GM12878 (cell line): ENCODE results near the gene CNST. TPM values are rescaled to one million over a fixed set of nuclear protein-coding genes. Genes with fewer than 3 reads are reported as not detected.

ENCODE experiments used
- BHLHE40 ChIP-seq, 2 experiments: fragments of 450-650 bp in 1 of 2; IDR thresholded peaks; 2 replicates each; pipeline ENCODE4 v1.6.1; 2011 to 2017; ENCODE audit warnings: low read depth in 2 of 2, borderline replicate concordance in 1 of 2, improper control_type of control experiment in 1 of 2, low read length in 1 of 2, mild to moderate bottlenecking in 1 of 2
- CREM ChIP-seq: IDR thresholded peaks from 2 replicates; pipeline ENCODE4 v1.6.1; 2014; ENCODE audit warnings: antibody characterized with exemption, low read depth
- CTCF ChIP-seq, 3 experiments: IDR thresholded peaks in 2 of 3; conservative IDR thresholded peaks in 1 of 3; 2 replicates each; pipeline ENCODE4 v1.5.1; 2011; ENCODE audit warnings: low read depth in 3 of 3, low read length in 3 of 3, mild to moderate bottlenecking in 3 of 3, control low read depth in 2 of 3, moderate library complexity in 2 of 3, inconsistent platforms in 1 of 3, mixed read lengths in 1 of 3; ENCODE audit not compliant: control insufficient read depth in 2 of 3, insufficient read depth in 1 of 3; ENCODE audit errors: extremely low read depth in 1 of 3
- EED ChIP-seq: sonication (generic); IDR thresholded peaks from 2 replicates; pipeline ENCODE4 v1.6.1; 2016; ENCODE audit warnings: antibody characterized with exemption, low read depth
- HDAC6 ChIP-seq: fragments of 200-600 bp; sonication (generic); IDR thresholded peaks from one replicate; pipeline ENCODE4 v1.8.0; 2017; ENCODE audit warnings: antibody characterized with exemption; ENCODE audit not compliant: unreplicated experiment
- IKZF1 ChIP-seq: fragments of 450-650 bp; conservative IDR thresholded peaks from 2 replicates; pipeline ENCODE4 v1.6.1; 2017; ENCODE audit warnings: antibody characterized with exemption, mild to moderate bottlenecking
- IRF3 ChIP-seq: fragments of 450-650 bp; IDR thresholded peaks from 2 replicates; pipeline ENCODE4 v1.6.1; 2014; ENCODE audit warnings: mild to moderate bottlenecking
- KLF5 ChIP-seq: fragments of 450-650 bp; IDR thresholded peaks from 2 replicates; pipeline ENCODE4 v1.6.1; 2014; ENCODE audit warnings: mild to moderate bottlenecking; ENCODE audit not compliant: partially characterized antibody
- MEF2A ChIP-seq: IDR thresholded peaks from 2 replicates; pipeline ENCODE4 v1.6.1; 2011; ENCODE audit warnings: low read depth, mild to moderate bottlenecking, low read length, moderate library complexity; ENCODE audit not compliant: insufficient read depth
- MEF2B ChIP-seq: fragments of 450-650 bp; IDR thresholded peaks from 2 replicates; pipeline ENCODE4 v1.6.1; 2018; ENCODE audit warnings: mild to moderate bottlenecking, moderate library complexity; ENCODE audit not compliant: partially characterized antibody, poor library complexity, severe bottlenecking
- MLLT1 ChIP-seq: fragments of 450-650 bp; IDR thresholded peaks from 2 replicates; pipeline ENCODE4 v1.6.1; 2016; ENCODE audit warnings: mild to moderate bottlenecking
- NFYB ChIP-seq: IDR thresholded peaks from 2 replicates; pipeline ENCODE4 v1.6.1; 2011; ENCODE audit warnings: low read depth, mild to moderate bottlenecking, low read length, improper control_type of control experiment, moderate library complexity; ENCODE audit not compliant: insufficient read depth
- PBX3 ChIP-seq: IDR thresholded peaks from 2 replicates; pipeline ENCODE4 v1.6.1; 2011; ENCODE audit warnings: mild to moderate bottlenecking, low read depth, low read length, moderate library complexity; ENCODE audit not compliant: insufficient replicate concordance
- PKNOX1 ChIP-seq: fragments of 450-650 bp; IDR thresholded peaks from 2 replicates; pipeline ENCODE4 v1.6.1; 2016; ENCODE audit warnings: mild to moderate bottlenecking
- RCOR1 ChIP-seq: conservative IDR thresholded peaks from 2 replicates; pipeline ENCODE4 v1.6.1; 2012; ENCODE audit warnings: low read depth, low read length, improper control_type of control experiment
- RUNX3 ChIP-seq: IDR thresholded peaks from 2 replicates; pipeline ENCODE4 v1.6.1; 2012; ENCODE audit warnings: low read length, inconsistent platforms
- SMC3 ChIP-seq: IDR thresholded peaks from 2 replicates; pipeline ENCODE4 v1.6.1; 2011; ENCODE audit warnings: low read length, improper control_type of control experiment, borderline replicate concordance
- STAT3 ChIP-seq: IDR thresholded peaks from 2 replicates; pipeline ENCODE4 v1.6.1; 2011; ENCODE audit warnings: low read depth, low read length, improper control_type of control experiment
- TARDBP ChIP-seq: IDR thresholded peaks from 2 replicates; pipeline ENCODE4 v1.6.1; 2016; ENCODE audit warnings: borderline replicate concordance
- YY1 ChIP-seq: IDR thresholded peaks from 2 replicates; pipeline ENCODE4 v1.6.1; 2011; ENCODE audit warnings: low read depth, mild to moderate bottlenecking, low read length
- polyA plus RNA-seq, 11 experiments: library from polyadenylated mRNA; depleted of rRNA in 4 of 11; unstranded in 6 of 11; stranded (reverse) in 5 of 11; fragments of >200 nt; fragmentation: Nextera tagmentation in 4 of 11; fragmentation: Illumina TruSeq in 1 of 11; extraction: Ambion mirVana in 4 of 11; extraction: Trizol in 1 of 11; gene quantifications; 1 replicate in 1 of 11; 2 replicates in 10 of 11; pipeline versions ENCODE4 v1.2.1 to v1.2.3, GENCODE V29; 2011 to 2016; ENCODE audit warnings: inconsistent platforms in 2 of 11, missing spikeins in 2 of 11, low read depth in 1 of 11
- total RNA-seq, 4 experiments: library from RNA; depleted of rRNA in 3 of 4; stranded (reverse); fragments of >200 nt in 3 of 4; fragmentation: Illumina TruSeq in 1 of 4; extraction: Trizol in 1 of 4; gene quantifications; 2 replicates each; pipeline versions ENCODE4 v1.2.1 to v1.2.3, GENCODE V29; 2013 to 2021

Gene CNST
- total and polyA plus RNA-seq, 10 of the 15 experiments (the other 5 are each of a cell fraction or from before 2014, with no cell fraction given): 4.8 to 16.2 (median 12.3) TPM

- TF ChIP-seq BHLHE40 (IDR thresholded peaks at IDR 0.05; ENCODE audit: borderline replicate concordance in 1 of 2, low read depth in 2 of 2, low read length in 1 of 2) (peak in 1 of 2 experiments; percentile 35; a peak in 1 of 4 replicates), YY1 (0 out of 2 replicates have a peak, but pooled peaks have one; percentile 36), RUNX3 (peak; percentile 56; the same call in 1 of the 2 replicates), IRF3 (no peak), CTCF (IDR thresholded peaks at IDR 0.05 in 2 of 3, conservative IDR thresholded peaks at IDR 0.05 in 1 of 3; ENCODE audit: control insufficient read depth in 2 of 3, extremely low read depth in 1 of 3, insufficient read depth in 1 of 3, low read depth in 3 of 3, low read length in 3 of 3) (peak; percentile 79 to 90 (median 90)), CREM (0 out of 2 replicates have a peak, but pooled peaks have one; percentile 38), MLLT1 (0 out of 2 replicates have a peak, but pooled peaks have one; percentile 15), HDAC6 (no peak), STAT3 (0 out of 2 replicates have a peak, but pooled peaks have one; percentile 20), RCOR1 (no peak), PBX3 (peak; percentile 52), KLF5 (no peak), SMC3 (peak; percentile 79), NFYB (peak; percentile 79), TARDBP (no peak), EED (no peak; the same call in 1 of the 2 replicates), PKNOX1 (peak; percentile 79), IKZF1 (peak; percentile 47; the same call in 1 of the 2 replicates), MEF2B (peak; percentile 54), MEF2A (peak; percentile 96)
Measured at GRCh38 chr1:246699095-246699735, 133.0 kb downstream of the CNST start (continued).
